OCI-LY7 (cell line): ENCODE results near the gene LRIG3.

ENCODE experiments used
- CTCF ChIP-seq: fragments of 200-600 bp; sonication (generic); conservative IDR thresholded peaks from 2 replicates; pipeline ENCODE4 v1.5.1; 2014; ENCODE audit warnings: mild to moderate bottlenecking, antibody characterized with exemption, low read length, moderate library complexity, mixed read lengths
- EZH2phosphoT487 ChIP-seq: fragments of 200-600 bp; sonication (generic); IDR thresholded peaks from 2 replicates; pipeline ENCODE4 v1.6.1; 2018; ENCODE audit warnings: low read depth, borderline replicate concordance, mild to moderate bottlenecking, mixed run types, antibody characterized with exemption, low read length, moderate library complexity, mixed read lengths

DNA sequence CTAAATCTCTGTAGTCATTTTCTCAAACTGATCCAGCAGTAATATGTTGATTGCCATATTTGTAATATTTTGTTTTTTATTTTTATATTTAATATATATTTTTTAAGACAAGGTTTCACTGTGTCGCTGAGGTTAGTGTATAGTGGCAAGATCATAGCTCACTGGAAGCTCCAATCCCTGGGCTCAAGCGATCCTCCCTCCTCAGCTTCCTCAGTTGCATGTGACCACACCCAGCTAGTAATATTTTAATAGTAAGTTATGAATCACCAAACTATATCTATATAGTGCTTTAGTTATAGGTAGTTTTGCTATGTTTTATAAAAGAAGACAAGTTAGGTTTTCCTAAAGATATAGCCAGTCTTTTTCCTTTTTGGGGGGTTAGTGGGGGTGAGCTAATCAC, 22.0 kb upstream of the LRIG3 start:
- TF ChIP-seq CTCF: no peak
- TF ChIP-seq EZH2phosphoT487: no peak
